GM23338 (cell line): ENCODE data around the gene MAG. TPM values are rescaled to one million over a fixed set of nuclear protein-coding genes. Genes with fewer than 3 reads are reported as not detected.

Experiments
- ATAC-seq: fragments of 200-7000 bp; cut with Tn5 transposase; 3 replicates; pipeline ENCODE4 v1.9.1; 2020
- DNase-seq: peaks from one replicate; pipeline ENCODE4 v3.0.0-alpha.2; 2015; ENCODE audit warnings: low spot score
- H2AFZ ChIP-seq: fragments of 200-600 bp; sonication (generic); 2 replicates; pipeline ENCODE4 v1.8.0; 2016; ENCODE audit warnings: antibody characterized with exemption, mild to moderate bottlenecking, moderate library complexity
- H3F3A ChIP-seq: fragments of 200-600 bp; sonication (generic); replicated peaks from 2 replicates; pipeline ENCODE4 v1.8.0; 2017; ENCODE audit warnings: antibody characterized with exemption, mixed run types, low read depth
- H3K27ac ChIP-seq: fragments of 200-600 bp; sonication (generic); 2 replicates; pipeline ENCODE4 v1.6.1; 2016; ENCODE audit warnings: low read depth
- H3K27me3 ChIP-seq: fragments of 200-600 bp; sonication (generic); 2 replicates; pipeline ENCODE4 v1.8.0; 2016; ENCODE audit warnings: mild to moderate bottlenecking, mixed run types, moderate library complexity; ENCODE audit not compliant: insufficient read depth
- H3K36me3 ChIP-seq: fragments of 200-600 bp; sonication (generic); 2 replicates; pipeline ENCODE4 v1.8.0; 2016; ENCODE audit warnings: mild to moderate bottlenecking; ENCODE audit not compliant: insufficient read depth
- H3K4me1 ChIP-seq: fragments of 200-600 bp; sonication (generic); 2 replicates; pipeline ENCODE4 v1.8.0; 2016; ENCODE audit warnings: mild to moderate bottlenecking, moderate library complexity; ENCODE audit not compliant: insufficient read depth
- H3K4me2 ChIP-seq: fragments of 200-600 bp; sonication (generic); 2 replicates; pipeline ENCODE4 v1.7.1; 2017; ENCODE audit warnings: mixed run types
- H3K4me3 ChIP-seq: fragments of 200-600 bp; sonication (generic); 2 replicates; pipeline ENCODE4 v1.6.1; 2016; ENCODE audit warnings: mixed run types
- H3K79me2 ChIP-seq: fragments of 200-600 bp; sonication (generic); replicated peaks from 2 replicates; pipeline ENCODE4 v1.8.0; 2017; ENCODE audit warnings: mild to moderate bottlenecking; ENCODE audit not compliant: insufficient read depth
- H3K9me2 ChIP-seq: fragments of 200-600 bp; sonication (generic); 2 replicates; pipeline ENCODE4 v1.8.0; 2017; ENCODE audit not compliant: insufficient read depth
- H4K20me1 ChIP-seq: fragments of 200-600 bp; sonication (generic); replicated peaks from 2 replicates; pipeline ENCODE4 v1.8.0; 2017; ENCODE audit warnings: mild to moderate bottlenecking; ENCODE audit not compliant: insufficient read depth
- H3K27ac Mint-ChIP-seq: 2 replicates; pipeline ENCODE4 v1.8.0; 2020; ENCODE audit warnings: inconsistent platforms, mild to moderate bottlenecking, moderate library complexity, mixed read lengths
- H3K27me3 Mint-ChIP-seq: 3 replicates; pipeline ENCODE4 v1.8.0; 2022; ENCODE audit warnings: low read depth, mild to moderate bottlenecking, moderate library complexity, mixed read lengths, inconsistent platforms; ENCODE audit not compliant: insufficient read depth, poor library complexity
- H3K36me3 Mint-ChIP-seq: 3 replicates; pipeline ENCODE4 v1.8.0; 2021; ENCODE audit warnings: low read depth, mild to moderate bottlenecking, inconsistent platforms, moderate library complexity, mixed read lengths
- H3K4me1 Mint-ChIP-seq: 3 replicates; pipeline ENCODE4 v1.8.0; 2020; ENCODE audit warnings: mild to moderate bottlenecking, inconsistent platforms, mixed read lengths
- H3K4me3 Mint-ChIP-seq: 3 replicates; pipeline ENCODE4 v1.8.0; 2021; ENCODE audit warnings: moderate library complexity, mild to moderate bottlenecking, inconsistent platforms, mixed read lengths
- H3K9me3 Mint-ChIP-seq: 3 replicates; pipeline ENCODE4 v1.8.0; 2020; ENCODE audit warnings: moderate library complexity, mild to moderate bottlenecking, inconsistent platforms, mixed read lengths
- CREB1 ChIP-seq: fragments of 250-450 bp; sonication (Bioruptor Pico); IDR thresholded peaks from 2 replicates; pipeline ENCODE4 v1.5.0; 2020; ENCODE audit warnings: low read depth, mild to moderate bottlenecking, moderate library complexity
- POLR2AphosphoS5 ChIP-seq: IDR thresholded peaks from 2 replicates; pipeline ENCODE4 v1.6.1; 2016; ENCODE audit warnings: antibody characterized with exemption, low read depth
- ZNF331 ChIP-seq: fragments of 250-450 bp; sonication (Bioruptor Pico); IDR thresholded peaks from 2 replicates; pipeline ENCODE4 v1.5.0; 2020; ENCODE audit warnings: low read depth, mild to moderate bottlenecking, moderate library complexity
- ZNF462 ChIP-seq: fragments of 250-450 bp; sonication (Bioruptor Pico); IDR thresholded peaks from 2 replicates; pipeline ENCODE4 v1.5.0; 2020; ENCODE audit warnings: mild to moderate bottlenecking, moderate library complexity
- polyA plus RNA-seq: library from polyadenylated mRNA; unstranded; fragments of >200 nt; fragmentation: Nextera tagmentation; extraction: Ambion mirVana; gene quantifications from 2 replicates; pipeline ENCODE4 v1.2.1, GENCODE V29; 2016
- total RNA-seq: library from RNA; depleted of rRNA; stranded (reverse); fragments of >200 nt; shearing (Covaris generic); gene quantifications from 2 replicates; pipeline ENCODE4 v1.2.3, GENCODE V29; 2014
- TF ChIP-seq, protein P1 (sequence below), 2 experiments: fragments of 200-600 bp in 1 of 2; sonication (generic) in 1 of 2; conservative IDR thresholded peaks; 2 replicates each; pipeline versions ENCODE4 v1.5.1 to v1.6.1; 2016 to 2017; ENCODE audit warnings: antibody characterized with exemption in 2 of 2, low read depth in 2 of 2, mild to moderate bottlenecking in 2 of 2, moderate library complexity in 1 of 2

MAG gene
- total and polyA plus RNA-seq, 2 experiments from 2014 or later, result 0.61 to 1.3 TPM

GRCh38 chr19:35352448-35353304 lies 60.7 kb downstream of the MAG start (continued):
- TF ChIP-seq ZNF462 (no peak), CREB1 (peak; percentile 55), POLR2AphosphoS5 (no peak)

- Histone ChIP-seq H2AFZ (no peak overlapping the region), H3K27me3 (no peaks in the 10 kb centered on the region), H4K20me1 (no peaks in the 10 kb centered on the region), H3K4me2 (no peak overlapping the region), H3K27ac (no peak overlapping the region), H3F3A (no peaks in the 10 kb centered on the region), H3K79me2 (no peaks in the 10 kb centered on the region), H3K9me2 (no peaks in the 10 kb centered on the region), H3K4me3 (no peak overlapping the region), H3K36me3 (no peaks in the 10 kb centered on the region), H3K4me1 (no peaks in the 10 kb centered on the region)
- DNase-seq (no peak), ATAC-seq (no peak)
- H3K9me3 Mint-ChIP-seq, result no peaks in the 10 kb centered on the region
- H3K4me3 Mint-ChIP-seq, result no peak overlapping the region
- no peaks in the 10 kb centered on the region for H3K36me3 Mint-ChIP-seq
- peaks cover 11% of the 10 kb centered on the region for H3K4me1 Mint-ChIP-seq
- no peak overlapping the region for H3K27ac Mint-ChIP-seq
- peaks cover 18% of the 10 kb centered on the region for H3K27me3 Mint-ChIP-seq
- TF ChIP-seq ZNF331 (CRISPR knock-in tag), result no peak
- TF ChIP-seq, protein P1, sequence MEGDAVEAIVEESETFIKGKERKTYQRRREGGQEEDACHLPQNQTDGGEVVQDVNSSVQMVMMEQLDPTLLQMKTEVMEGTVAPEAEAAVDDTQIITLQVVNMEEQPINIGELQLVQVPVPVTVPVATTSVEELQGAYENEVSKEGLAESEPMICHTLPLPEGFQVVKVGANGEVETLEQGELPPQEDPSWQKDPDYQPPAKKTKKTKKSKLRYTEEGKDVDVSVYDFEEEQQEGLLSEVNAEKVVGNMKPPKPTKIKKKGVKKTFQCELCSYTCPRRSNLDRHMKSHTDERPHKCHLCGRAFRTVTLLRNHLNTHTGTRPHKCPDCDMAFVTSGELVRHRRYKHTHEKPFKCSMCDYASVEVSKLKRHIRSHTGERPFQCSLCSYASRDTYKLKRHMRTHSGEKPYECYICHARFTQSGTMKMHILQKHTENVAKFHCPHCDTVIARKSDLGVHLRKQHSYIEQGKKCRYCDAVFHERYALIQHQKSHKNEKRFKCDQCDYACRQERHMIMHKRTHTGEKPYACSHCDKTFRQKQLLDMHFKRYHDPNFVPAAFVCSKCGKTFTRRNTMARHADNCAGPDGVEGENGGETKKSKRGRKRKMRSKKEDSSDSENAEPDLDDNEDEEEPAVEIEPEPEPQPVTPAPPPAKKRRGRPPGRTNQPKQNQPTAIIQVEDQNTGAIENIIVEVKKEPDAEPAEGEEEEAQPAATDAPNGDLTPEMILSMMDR (conservative IDR thresholded peaks at IDR 0.05; ENCODE audit: low read depth in 2 of 2), result no peak
- no peak for TF ChIP-seq CREB1
- no peak for TF ChIP-seq ZNF462
These were observed 61.7 kb downstream of the MAG start for GRCh38 chr19:35353635-35354034.
